Neural cell (in vitro differentiated cells): Measurements from ENCODE around the gene SFMBT1.

Experiments
- EP300 ChIP-seq: fragments of 450-650 bp; conservative IDR thresholded peaks from 2 replicates; pipeline ENCODE4 v1.6.1; 2014; ENCODE audit warnings: antibody characterized with exemption, mild to moderate bottlenecking, moderate library complexity; ENCODE audit not compliant: poor library complexity, severe bottlenecking
- EZH2 ChIP-seq: fragments of 200-600, 300-800 bp; shearing (Covaris generic), sonication (generic); IDR thresholded peaks from 2 replicates; pipeline ENCODE4 v1.6.1; 2014; ENCODE audit warnings: antibody characterized with exemption, low read length, borderline replicate concordance, mild to moderate bottlenecking; ENCODE audit not compliant: insufficient read depth, poor library complexity, severe bottlenecking
- MXI1 ChIP-seq: fragments of 450-650 bp; conservative IDR thresholded peaks from 2 replicates; pipeline ENCODE4 v1.6.1; 2014; ENCODE audit warnings: antibody characterized with exemption, mild to moderate bottlenecking; ENCODE audit not compliant: poor library complexity, severe bottlenecking
- POLR2AphosphoS5 ChIP-seq: IDR thresholded peaks from 2 replicates; pipeline ENCODE4 v1.6.1; 2012
- TF ChIP-seq, protein P1 (sequence below): fragments of 450-650 bp; IDR thresholded peaks from 2 replicates; pipeline ENCODE4 v1.5.1; 2014; ENCODE audit warnings: antibody characterized with exemption, mild to moderate bottlenecking, moderate library complexity; ENCODE audit not compliant: poor library complexity, severe bottlenecking
- TF ChIP-seq, protein P2 (sequence below): IDR thresholded peaks from 2 replicates; pipeline ENCODE4 v1.6.1; 2012; ENCODE audit warnings: borderline replicate concordance

DNA sequence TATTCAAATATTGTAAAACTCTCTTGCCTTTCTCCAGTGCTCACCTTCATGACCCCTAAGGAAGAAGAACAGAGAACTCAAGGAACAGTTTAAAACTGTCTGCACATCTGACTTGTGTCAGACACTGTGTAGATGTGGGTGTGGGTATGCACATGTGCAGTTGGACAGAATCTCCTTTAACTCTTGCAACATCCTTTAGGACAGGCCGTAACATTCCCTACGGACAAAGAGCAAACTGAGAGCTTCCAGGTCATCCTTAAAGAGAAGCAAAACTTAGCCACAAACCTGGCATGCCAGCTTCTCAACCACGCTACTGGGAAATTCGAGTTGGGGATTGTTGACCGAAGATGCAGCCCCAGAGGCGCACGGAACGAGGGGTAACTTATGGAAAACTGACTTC, 4.1 kb upstream of the SFMBT1 start:
- TF ChIP-seq, protein P1, sequence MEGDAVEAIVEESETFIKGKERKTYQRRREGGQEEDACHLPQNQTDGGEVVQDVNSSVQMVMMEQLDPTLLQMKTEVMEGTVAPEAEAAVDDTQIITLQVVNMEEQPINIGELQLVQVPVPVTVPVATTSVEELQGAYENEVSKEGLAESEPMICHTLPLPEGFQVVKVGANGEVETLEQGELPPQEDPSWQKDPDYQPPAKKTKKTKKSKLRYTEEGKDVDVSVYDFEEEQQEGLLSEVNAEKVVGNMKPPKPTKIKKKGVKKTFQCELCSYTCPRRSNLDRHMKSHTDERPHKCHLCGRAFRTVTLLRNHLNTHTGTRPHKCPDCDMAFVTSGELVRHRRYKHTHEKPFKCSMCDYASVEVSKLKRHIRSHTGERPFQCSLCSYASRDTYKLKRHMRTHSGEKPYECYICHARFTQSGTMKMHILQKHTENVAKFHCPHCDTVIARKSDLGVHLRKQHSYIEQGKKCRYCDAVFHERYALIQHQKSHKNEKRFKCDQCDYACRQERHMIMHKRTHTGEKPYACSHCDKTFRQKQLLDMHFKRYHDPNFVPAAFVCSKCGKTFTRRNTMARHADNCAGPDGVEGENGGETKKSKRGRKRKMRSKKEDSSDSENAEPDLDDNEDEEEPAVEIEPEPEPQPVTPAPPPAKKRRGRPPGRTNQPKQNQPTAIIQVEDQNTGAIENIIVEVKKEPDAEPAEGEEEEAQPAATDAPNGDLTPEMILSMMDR = no peak
- TF ChIP-seq EZH2 (no peak), EP300 (no peak), POLR2AphosphoS5 (no peak), MXI1 (no peak)
- TF ChIP-seq, protein P2, sequence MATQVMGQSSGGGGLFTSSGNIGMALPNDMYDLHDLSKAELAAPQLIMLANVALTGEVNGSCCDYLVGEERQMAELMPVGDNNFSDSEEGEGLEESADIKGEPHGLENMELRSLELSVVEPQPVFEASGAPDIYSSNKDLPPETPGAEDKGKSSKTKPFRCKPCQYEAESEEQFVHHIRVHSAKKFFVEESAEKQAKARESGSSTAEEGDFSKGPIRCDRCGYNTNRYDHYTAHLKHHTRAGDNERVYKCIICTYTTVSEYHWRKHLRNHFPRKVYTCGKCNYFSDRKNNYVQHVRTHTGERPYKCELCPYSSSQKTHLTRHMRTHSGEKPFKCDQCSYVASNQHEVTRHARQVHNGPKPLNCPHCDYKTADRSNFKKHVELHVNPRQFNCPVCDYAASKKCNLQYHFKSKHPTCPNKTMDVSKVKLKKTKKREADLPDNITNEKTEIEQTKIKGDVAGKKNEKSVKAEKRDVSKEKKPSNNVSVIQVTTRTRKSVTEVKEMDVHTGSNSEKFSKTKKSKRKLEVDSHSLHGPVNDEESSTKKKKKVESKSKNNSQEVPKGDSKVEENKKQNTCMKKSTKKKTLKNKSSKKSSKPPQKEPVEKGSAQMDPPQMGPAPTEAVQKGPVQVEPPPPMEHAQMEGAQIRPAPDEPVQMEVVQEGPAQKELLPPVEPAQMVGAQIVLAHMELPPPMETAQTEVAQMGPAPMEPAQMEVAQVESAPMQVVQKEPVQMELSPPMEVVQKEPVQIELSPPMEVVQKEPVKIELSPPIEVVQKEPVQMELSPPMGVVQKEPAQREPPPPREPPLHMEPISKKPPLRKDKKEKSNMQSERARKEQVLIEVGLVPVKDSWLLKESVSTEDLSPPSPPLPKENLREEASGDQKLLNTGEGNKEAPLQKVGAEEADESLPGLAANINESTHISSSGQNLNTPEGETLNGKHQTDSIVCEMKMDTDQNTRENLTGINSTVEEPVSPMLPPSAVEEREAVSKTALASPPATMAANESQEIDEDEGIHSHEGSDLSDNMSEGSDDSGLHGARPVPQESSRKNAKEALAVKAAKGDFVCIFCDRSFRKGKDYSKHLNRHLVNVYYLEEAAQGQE = no peak
